HEK293 (cell line): ENCODE results near the gene PAPSS1.

Experiments
- CTCF ChIP-seq: fragments of 450-650 bp; formaldehyde crosslinking; IDR thresholded peaks from 2 replicates; pipeline ENCODE4 v1.5.1; 2016; ENCODE audit warnings: missing biosample characterization, missing genetic modification characterization
- ZBTB1 ChIP-seq: fragments of 450-650 bp; formaldehyde crosslinking; IDR thresholded peaks from 2 replicates; pipeline ENCODE4 v1.5.1; 2016; ENCODE audit warnings: missing biosample characterization, missing genetic modification characterization
- ZNF529 ChIP-seq: fragments of 450-650 bp; formaldehyde crosslinking; IDR thresholded peaks from 2 replicates; pipeline ENCODE4 v1.5.1; 2017; ENCODE audit warnings: missing genetic modification characterization, missing biosample characterization; ENCODE audit not compliant: insufficient replicate concordance
- ZNF629 ChIP-seq: fragments of 450-650 bp; formaldehyde crosslinking; IDR thresholded peaks from 2 replicates; pipeline ENCODE4 v1.5.1; 2017; ENCODE audit warnings: missing biosample characterization, missing genetic modification characterization

- TF ChIP-seq ZNF529 (no peak), CTCF (tag by site-specific recombination) (no peak), ZBTB1 (tag by site-specific recombination) (no peak), ZNF629 (tag by site-specific recombination) (no peak)
Measured at GRCh38 chr4:107577743-107578142, 142.3 kb downstream of the PAPSS1 start.
